Measurements from ENCODE around the gene HTR3B.

HTR3B gene

DNA sequence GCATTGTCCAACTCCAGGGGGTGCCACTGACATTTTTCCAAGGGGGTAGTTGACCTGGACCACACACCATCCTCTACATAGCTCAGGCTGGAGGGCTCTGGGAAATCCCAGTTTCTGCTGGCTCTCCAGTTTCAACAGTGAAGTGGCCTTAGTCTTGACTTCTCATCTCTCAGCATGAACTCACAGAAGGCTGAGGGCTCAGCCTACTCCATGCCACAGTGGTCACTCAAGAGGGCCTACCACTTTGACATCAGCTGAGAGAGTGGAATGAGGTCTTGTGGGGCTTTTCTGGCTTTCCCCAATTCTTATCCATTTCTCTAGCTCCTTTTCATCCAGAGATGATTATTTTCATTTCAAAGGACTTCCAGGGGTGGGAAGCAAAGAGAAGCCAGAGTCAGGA is 77.7 kb downstream of the HTR3B start:
- DNase-seq (ENCODE audit: low spot score): no peak
- in situ Hi-C loops (cut with MboI; ENCODE audit: low pct_unique_long_range_greater_than_20kb, low sequenced_read_pairs, unreplicated experiment): no loop called here
- no peak for TF ChIP-seq CTCF (IDR thresholded peaks at IDR 0.05; ENCODE audit: extremely low read depth, insufficient read depth, missing control alignments)

DNA sequence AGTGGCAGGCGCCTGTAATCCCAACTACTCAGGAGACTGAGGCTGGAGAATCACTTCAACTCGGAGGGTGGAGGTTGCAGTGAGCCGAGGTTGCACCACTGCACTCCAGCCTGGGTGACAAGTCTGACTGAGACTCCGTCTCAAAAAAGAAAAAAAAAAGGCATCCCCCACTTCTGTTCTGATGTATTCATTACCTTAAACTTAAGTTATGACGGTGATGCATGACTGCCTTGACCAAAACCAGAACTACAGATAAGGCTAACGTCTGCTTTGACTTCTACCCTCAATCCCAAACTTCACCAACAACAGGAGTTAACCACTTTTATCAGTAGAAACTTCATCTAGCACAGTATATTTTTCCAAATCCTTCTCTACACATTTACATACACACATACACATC is 80.2 kb downstream of the HTR3B start:
- in situ Hi-C loops (cut with MboI; ENCODE audit: low pct_unique_long_range_greater_than_20kb, low sequenced_read_pairs, unreplicated experiment): no loop called here
- no peak for DNase-seq (ENCODE audit: low spot score)
- no peak for TF ChIP-seq CTCF (IDR thresholded peaks at IDR 0.05; ENCODE audit: extremely low read depth, insufficient read depth, missing control alignments)

GRCh38 chr11:113985906-113986305 is 81.3 kb downstream of the HTR3B start:
- no peak for DNase-seq (ENCODE audit: low spot score)
- TF ChIP-seq CTCF (IDR thresholded peaks at IDR 0.05; ENCODE audit: extremely low read depth, insufficient read depth, missing control alignments): no peak
- in situ Hi-C loops (cut with MboI; ENCODE audit: low pct_unique_long_range_greater_than_20kb, low sequenced_read_pairs, unreplicated experiment): no loop called here

- no peak for TF ChIP-seq CTCF (IDR thresholded peaks at IDR 0.05; ENCODE audit: extremely low read depth, insufficient read depth, missing control alignments)
- in situ Hi-C loops (cut with MboI; ENCODE audit: low pct_unique_long_range_greater_than_20kb, low sequenced_read_pairs, unreplicated experiment): no loop called here
- no peak for DNase-seq (ENCODE audit: low spot score)
Observed at GRCh38 chr11:113986351-113987140, 82.0 kb downstream of the HTR3B start.

DNA sequence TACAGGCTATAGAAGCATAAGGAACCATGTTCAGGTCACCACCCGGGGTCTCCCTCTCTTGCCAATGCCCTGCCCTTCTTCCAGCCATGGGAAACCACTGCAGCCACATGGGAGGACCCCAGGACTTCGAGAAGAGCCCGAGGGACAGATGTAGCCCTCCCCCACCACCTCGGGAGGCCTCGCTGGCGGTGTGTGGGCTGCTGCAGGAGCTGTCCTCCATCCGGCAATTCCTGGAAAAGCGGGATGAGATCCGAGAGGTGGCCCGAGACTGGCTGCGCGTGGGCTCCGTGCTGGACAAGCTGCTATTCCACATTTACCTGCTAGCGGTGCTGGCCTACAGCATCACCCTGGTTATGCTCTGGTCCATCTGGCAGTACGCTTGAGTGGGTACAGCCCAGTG is 84.8 kb downstream of the HTR3B start:
- in situ Hi-C loops (cut with MboI; ENCODE audit: low pct_unique_long_range_greater_than_20kb, low sequenced_read_pairs, unreplicated experiment): no loop called here
- TF ChIP-seq CTCF (IDR thresholded peaks at IDR 0.05; ENCODE audit: extremely low read depth, insufficient read depth, missing control alignments): no peak
- DNase-seq (ENCODE audit: low spot score): no peak

DNA sequence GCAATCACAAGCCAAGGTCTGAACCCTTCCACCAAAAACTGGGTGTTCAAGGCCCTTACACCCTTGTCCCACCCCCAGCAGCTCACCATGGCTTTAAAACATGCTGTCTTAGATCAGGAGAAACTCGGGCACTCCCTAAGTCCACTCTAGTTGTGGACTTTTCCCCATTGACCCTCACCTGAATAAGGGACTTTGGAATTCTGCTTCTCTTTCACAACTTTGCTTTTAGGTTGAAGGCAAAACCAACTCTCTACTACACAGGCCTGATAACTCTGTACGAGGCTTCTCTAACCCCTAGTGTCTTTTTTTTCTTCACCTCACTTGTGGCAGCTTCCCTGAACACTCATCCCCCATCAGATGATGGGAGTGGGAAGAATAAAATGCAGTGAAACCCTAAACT is 85.3 kb downstream of the HTR3B start:
- no peak for TF ChIP-seq CTCF (IDR thresholded peaks at IDR 0.05; ENCODE audit: extremely low read depth, insufficient read depth, missing control alignments)
- DNase-seq (ENCODE audit: low spot score): no peak
- in situ Hi-C loops (cut with MboI; ENCODE audit: low pct_unique_long_range_greater_than_20kb, low sequenced_read_pairs, unreplicated experiment): no loop called here

Data from GM13977 (cell line).